Measurements from ENCODE around the gene KLHL29. TPM values are rescaled to one million over a fixed set of nuclear protein-coding genes. Genes with fewer than 3 reads are reported as not detected.

Gene KLHL29
- total and polyA plus RNA-seq, 10 of the 15 experiments (the other 5 are each of a cell fraction or from before 2014, with no cell fraction given), result 1.4 to 19.5 (median 6.1) TPM

DNA sequence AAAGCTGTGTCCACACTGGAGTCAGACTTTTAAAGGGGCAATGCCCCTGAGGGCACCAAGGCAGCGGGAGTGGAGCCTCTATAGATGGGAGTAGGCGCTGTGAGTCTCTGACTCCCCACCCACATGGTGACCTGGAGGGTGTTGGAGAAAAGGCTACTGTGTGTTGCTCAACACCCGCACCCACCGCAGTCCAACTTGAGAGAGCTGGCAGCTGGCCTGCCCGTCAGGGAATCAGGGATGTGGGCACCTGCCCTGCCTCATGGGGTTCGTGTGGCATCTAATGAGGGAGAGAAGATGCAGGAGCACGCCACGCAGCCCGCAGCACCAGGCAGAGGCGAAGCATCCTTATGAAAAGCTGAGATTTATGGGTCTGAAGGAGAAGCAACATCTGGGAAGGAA lies 84.2 kb downstream of the KLHL29 start:
- in situ Hi-C loops (cut with MboI), result no loop called here
- WGBS (ENCODE audit: insufficient coverage, insufficient replicate concordance, low lambda C conversion rate, missing lambda C conversion rate), result 76% methylated on average over 10 of the region's 10 CpGs
- BruUV-seq (replicated peaks), result no TSS peak

DNA sequence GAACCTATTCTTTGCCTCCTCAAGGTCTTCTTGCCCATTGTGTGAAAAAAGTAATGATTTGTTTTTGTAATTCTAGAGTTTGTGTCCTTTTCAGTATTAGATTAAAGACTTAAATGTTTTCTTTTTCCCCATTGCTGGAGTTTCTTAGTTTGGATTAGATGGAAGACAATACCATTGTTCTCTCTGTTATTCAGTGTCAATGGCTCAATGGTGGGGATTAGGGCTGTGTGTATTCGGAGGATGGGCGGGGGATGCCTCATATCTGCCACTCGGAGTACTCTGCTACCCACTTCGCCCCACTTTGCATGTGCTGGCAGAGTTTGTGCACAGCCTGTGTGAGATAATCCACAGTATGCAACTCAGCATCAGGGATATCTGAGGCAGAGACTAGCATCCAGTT lies 90.1 kb downstream of the KLHL29 start:
- Histone ChIP-seq H3K4me1 (ENCODE audit: control insufficient read depth, insufficient read depth, low read length) (no peaks in the 10 kb centered on the region), H3K36me3 (ENCODE audit: control insufficient read depth in 2 of 2, insufficient read depth in 2 of 2, low read length in 1 of 2) (peaks cover 0 to 2% of the 10 kb centered on the region in 2 experiments; a peak in 2 of 4 replicates), H3K9me3 (replicated peaks; ENCODE audit: control insufficient read depth, insufficient read depth, low read length) (no peaks in the 10 kb centered on the region), H3K79me2 (ENCODE audit: control insufficient read depth, insufficient read depth, low read length) (no peaks in the 10 kb centered on the region), H3K27ac (ENCODE audit: control insufficient read depth, insufficient read depth) (no peak overlapping the region), H3K4me3 (no peak overlapping the region), H3K9ac (ENCODE audit: control insufficient read depth, insufficient read depth, low read length) (no peak overlapping the region), H3K4me2 (ENCODE audit: control insufficient read depth, insufficient read depth) (no peak overlapping the region), H4K20me1 (ENCODE audit: control insufficient read depth, insufficient read depth) (no peaks in the 10 kb centered on the region), H3K27me3 (replicated peaks in 1 of 2; ENCODE audit: control insufficient read depth in 2 of 2, insufficient read depth in 2 of 2, low read length in 1 of 2) (no peaks in the 10 kb centered on the region), H2AFZ (ENCODE audit: control insufficient read depth, low read depth, low read length) (no peak overlapping the region)
- TF ChIP-seq JUNB (IDR thresholded peaks at IDR 0.05), result no peak
- ChIA-PET SMC1A (ENCODE audit: uncharacterized antibody, unreplicated experiment) (interaction anchor here (1.1 kb wide), 1 partner anchor 22 kb away, joined by 3 read pairs; no protein-coding TSS in a partner anchor), CTCF (interaction anchor here (0.6 kb wide), 1 partner anchor 110 kb away, joined by 3 read pairs; no protein-coding TSS in a partner anchor), RAD21 (ENCODE audit: unreplicated experiment) (no interaction called here), POLR2A (interaction anchor here (0.7 kb wide), 1 partner anchor 51 kb away, joined by 3 read pairs; no protein-coding TSS in a partner anchor)
- FAIRE-seq (no peak), DNase-seq (ENCODE audit: low read depth, low spot score) (no peak), ATAC-seq (no peak)
- intact Hi-C loops (cut with micrococcal nuclease; ENCODE audit: unreplicated experiment), result no loop called here
- BruUV-seq (replicated peaks), result no TSS peak
- in situ Hi-C loops (cut with MboI), result no loop called here
- WGBS (ENCODE audit: insufficient coverage, insufficient replicate concordance, low lambda C conversion rate, missing lambda C conversion rate), result 83% methylated on average over 4 of the region's 4 CpGs

More for the DNA sequence above, 84.2 kb downstream of the KLHL29 start:
- ChIA-PET RAD21 (ENCODE audit: unreplicated experiment) (no interaction called here), POLR2A (no interaction called here), SMC1A (ENCODE audit: uncharacterized antibody, unreplicated experiment) (no interaction called here), CTCF (no interaction called here)
- ATAC-seq, result no peak
- intact Hi-C loops (cut with micrococcal nuclease; ENCODE audit: unreplicated experiment), result no loop called here
- Histone ChIP-seq H3K27me3 (replicated peaks in 1 of 2; ENCODE audit: control insufficient read depth in 2 of 2, insufficient read depth in 2 of 2, low read length in 1 of 2) (no peaks in the 10 kb centered on the region), H3K4me2 (ENCODE audit: control insufficient read depth, insufficient read depth) (no peak overlapping the region), H3K79me2 (ENCODE audit: control insufficient read depth, insufficient read depth, low read length) (no peaks in the 10 kb centered on the region), H3K9me3 (replicated peaks; ENCODE audit: control insufficient read depth, insufficient read depth, low read length) (no peaks in the 10 kb centered on the region), H3K4me1 (ENCODE audit: control insufficient read depth, insufficient read depth, low read length) (no peaks in the 10 kb centered on the region), H4K20me1 (ENCODE audit: control insufficient read depth, insufficient read depth) (no peaks in the 10 kb centered on the region), H3K4me3 (no peak overlapping the region), H3K27ac (ENCODE audit: control insufficient read depth, insufficient read depth) (no peak overlapping the region), H3K36me3 (ENCODE audit: control insufficient read depth in 2 of 2, insufficient read depth in 2 of 2, low read length in 1 of 2) (no peaks in the 10 kb centered on the region; a peak in 1 of 4 replicates), H3K9ac (ENCODE audit: control insufficient read depth, insufficient read depth, low read length) (no peak overlapping the region), H2AFZ (ENCODE audit: control insufficient read depth, low read depth, low read length) (no peak overlapping the region)
- no peak for FAIRE-seq
- no peak for TF ChIP-seq MXI1 (IDR thresholded peaks at IDR 0.05; ENCODE audit: low read depth, low read length)
- no peak for TF ChIP-seq NFIC (IDR thresholded peaks at IDR 0.05; ENCODE audit: low read depth, low read length)
- no peak for TF ChIP-seq TCF3 (IDR thresholded peaks at IDR 0.05; ENCODE audit: borderline replicate concordance, insufficient read depth, low read depth, low read length)
- no peak for TF ChIP-seq RCOR1 (conservative IDR thresholded peaks at IDR 0.05; ENCODE audit: low read depth, low read length)
- no peak for TF ChIP-seq ZZZ3 (IDR thresholded peaks at IDR 0.05; ENCODE audit: control insufficient read depth, insufficient read length, low read depth)
- no peak for DNase-seq (ENCODE audit: low read depth, low spot score)
